ENCODE data around the gene STXBP2.

STXBP2 gene

DNA sequence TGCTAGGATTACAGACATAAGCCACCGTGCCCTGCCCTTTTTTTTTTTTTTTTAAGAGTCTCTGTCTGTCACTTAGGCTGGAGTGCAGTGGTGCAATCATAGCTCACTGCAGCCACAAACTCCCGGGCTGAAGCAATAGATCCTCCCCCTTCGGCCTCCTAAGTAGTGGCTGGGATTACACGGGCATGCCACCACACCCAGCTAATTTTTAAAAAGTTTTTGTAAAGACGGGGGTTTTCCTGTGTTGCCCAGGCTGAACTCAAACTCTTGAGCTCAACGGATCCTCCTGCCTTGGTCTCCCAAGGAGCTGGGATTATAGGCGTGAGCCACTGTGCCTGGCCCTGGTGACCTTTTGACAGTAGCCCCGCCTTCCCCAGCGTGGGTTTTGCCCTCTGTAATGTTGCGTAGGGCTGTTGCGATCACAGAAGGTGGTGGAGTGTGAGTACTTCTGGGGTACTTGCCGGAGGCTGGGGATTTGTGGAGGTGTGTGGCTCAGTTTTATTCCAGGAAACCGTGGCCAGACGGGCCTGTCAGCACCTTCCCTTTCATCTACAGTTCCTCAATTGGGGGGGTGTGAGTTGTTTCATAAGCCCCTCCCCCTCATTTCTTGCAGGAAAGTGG lies 20.3 kb downstream of the STXBP2 start:
- DNase-seq, result no peak

DNA sequence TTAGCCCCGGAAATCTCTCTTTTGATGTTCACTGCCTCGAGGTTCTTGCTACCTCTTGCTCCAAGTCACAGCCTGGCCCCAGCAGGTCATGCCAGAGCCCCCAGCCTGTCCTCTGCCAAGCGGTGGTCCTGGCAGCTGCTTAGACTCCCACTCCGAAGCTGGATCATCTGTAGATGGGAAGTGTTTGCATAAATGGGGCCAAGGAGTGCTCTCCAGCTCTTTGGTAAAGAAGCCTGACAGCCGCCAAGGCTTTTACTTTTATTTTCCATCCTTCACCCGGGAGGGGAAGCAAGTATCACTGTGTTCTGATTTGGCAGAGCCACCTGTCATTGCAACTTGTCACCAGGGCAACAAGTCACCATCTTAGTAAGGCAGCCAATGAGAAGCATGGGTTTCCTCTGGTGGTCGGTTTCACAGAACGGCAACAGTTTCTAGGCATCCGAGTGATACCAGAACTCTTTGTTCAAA lies 21.3 kb downstream of the STXBP2 start:
- DNase-seq, result no peak

DNA sequence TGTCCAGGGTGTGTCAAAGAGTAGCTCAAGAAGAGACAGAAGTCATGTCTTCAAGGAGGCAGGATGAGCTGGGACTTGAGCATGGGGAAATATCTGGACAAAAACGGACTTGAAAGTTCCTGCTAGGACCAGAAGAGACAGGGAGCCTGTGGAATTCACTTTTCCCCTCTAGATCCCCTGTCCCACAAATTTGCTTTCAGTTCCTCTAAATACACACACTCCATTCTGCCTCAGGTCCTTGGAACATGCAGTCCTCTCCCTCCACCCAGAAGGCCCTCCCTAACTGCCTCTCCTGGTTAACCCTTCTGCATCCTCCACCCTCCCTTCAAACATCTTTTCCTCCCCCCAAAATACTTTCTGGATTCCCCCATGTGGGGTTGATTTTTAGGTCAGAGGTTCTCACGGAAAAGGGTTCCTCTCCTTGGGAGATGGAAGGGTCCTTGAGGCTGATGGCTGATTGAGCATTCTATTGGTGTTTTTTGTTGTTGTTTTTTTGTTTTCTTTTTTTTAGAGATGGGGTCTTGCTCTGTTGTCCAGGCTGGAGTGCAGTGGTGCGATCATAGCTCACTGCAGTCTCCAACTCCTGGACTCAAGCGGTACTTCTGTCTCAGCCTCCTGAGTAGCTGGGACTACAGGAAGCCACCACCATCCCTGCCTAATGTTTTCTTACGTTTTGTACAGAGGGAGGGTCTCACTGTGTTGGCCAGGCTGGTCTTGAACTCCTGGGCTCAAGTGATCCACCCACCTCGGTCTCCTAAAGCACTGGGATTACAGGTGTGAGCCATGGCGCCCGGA lies 25.0 kb downstream of the STXBP2 start:
- DNase-seq, result no peak

DNA sequence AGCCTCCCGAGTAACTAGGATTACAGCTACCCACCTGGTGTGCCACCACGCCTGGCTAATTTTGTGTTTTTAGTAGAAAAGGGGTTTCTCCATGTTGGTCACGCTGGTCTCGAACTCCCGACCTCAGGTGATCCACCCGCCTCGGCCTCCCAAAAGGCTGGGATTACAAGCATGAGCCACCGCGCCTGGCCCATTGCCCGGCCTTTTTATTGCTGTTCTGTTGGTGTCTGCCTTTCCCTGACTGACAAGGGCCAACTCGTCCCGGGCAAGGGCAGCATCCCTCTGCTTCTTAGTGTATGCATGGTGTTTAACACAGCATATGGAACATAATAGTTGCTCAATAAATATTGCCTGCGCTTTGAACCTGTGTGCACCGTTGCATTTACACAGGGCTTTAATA lies 25.7 kb downstream of the STXBP2 start:
- no peak for DNase-seq

DNA sequence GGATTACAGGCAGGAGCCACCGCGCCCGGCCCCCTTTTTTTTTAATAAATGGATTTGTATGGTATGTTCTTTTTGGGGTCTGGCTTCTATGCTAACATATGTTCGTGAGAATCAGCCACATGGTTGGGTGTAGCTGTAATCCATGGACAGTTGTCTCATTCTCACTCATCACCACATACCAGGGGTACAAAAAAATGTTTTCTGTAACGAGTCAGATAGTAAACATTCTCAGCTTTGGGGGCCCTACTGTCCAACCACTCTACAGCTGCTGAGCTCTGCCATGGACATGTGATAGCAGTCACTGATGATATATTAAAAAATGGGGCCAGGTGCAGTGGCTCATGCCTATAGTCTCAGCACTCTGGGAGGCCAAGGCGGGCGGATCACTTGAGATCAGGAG lies 26.8 kb downstream of the STXBP2 start:
- DNase-seq, result no peak

DNA sequence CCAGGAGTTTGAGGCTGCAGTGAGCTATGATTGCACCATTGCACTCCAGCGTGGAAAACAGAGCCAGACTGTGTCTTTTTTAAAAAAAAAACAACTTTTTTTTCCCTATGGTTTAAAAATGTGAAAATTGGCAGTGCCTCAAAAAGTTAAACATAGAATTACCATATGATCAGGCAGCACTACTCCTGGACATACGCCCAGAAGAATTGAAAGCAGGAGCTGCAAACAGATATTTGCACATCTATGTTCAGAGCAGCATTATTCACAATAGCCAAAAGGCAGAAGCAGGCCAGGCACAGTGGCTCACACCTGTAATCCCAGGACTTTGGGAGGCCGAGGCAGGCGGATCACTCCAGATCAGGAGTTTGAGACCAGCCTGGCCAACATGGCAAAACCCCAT lies 28.2 kb downstream of the STXBP2 start:
- DNase-seq, result no peak

DNA sequence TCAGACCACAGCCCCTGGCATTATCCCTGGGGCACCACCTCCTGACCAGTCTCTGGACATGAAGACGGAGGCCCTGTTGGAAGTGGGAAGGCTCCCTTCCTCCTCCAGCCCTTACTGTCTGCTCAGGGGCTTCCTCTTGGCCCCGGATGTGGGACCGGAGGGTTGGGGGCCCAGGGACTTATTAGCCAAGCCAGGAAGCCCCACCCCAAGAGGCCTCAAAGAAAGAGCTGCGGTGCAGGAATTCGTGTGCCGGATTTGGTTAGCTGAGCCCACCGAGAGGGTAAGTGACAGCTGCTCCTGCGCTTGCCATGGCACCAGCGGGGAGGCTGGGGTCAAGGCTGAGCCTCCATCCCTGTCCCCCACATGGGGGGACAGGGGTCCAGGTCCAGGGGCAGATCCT lies 31.9 kb downstream of the STXBP2 start, which contains the start of gene RETN:
Gene RETN (plus strand): TSS at position 208 of the 400 bp plus-strand sequence. CDS start 278 bp downstream, outside the sequence.
- DNase-seq, result no peak

DNA sequence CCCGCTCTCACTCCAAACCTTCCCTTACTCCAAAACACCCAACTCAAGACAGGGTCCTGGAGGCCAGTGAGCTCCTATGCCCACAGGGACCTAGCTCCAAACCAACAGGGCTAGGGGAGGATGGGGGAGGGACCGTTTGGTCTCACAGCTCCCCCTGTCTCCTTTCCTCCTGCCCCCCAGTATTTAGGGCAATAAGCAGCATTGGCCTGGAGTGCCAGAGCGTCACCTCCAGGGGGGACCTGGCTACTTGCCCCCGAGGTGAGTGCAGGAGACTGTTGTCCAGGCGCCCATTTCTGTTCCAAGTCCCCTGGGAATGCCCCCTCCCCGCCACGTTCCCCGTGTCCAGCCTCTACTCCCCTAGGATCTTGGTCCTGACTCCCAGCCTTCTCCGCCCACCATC lies 32.7 kb downstream of the STXBP2 start:
- no peak for DNase-seq

DNA sequence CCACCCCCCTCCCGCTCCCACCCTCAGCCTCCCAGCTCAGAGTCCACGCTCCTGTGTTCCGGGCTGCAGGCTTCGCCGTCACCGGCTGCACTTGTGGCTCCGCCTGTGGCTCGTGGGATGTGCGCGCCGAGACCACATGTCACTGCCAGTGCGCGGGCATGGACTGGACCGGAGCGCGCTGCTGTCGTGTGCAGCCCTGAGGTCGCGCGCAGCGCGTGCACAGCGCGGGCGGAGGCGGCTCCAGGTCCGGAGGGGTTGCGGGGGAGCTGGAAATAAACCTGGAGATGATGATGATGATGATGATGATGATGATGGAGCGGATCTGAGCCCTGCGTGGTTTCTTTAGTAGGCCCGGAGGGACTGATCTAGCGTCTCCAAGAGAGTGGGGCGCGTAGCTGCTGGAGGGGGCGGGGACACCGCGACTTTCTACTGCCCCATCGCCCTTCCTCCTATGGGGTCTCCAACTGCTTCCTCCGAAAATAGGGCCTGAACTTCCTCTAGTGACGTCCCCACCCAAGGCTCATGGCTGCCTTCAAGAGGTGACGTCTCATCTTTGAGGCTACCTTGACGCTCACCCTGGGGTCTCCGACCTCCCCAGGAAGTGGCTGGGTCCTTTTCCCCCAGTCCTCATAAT lies 33.4 kb downstream of the STXBP2 start:
- DNase-seq, result no peak

DNA sequence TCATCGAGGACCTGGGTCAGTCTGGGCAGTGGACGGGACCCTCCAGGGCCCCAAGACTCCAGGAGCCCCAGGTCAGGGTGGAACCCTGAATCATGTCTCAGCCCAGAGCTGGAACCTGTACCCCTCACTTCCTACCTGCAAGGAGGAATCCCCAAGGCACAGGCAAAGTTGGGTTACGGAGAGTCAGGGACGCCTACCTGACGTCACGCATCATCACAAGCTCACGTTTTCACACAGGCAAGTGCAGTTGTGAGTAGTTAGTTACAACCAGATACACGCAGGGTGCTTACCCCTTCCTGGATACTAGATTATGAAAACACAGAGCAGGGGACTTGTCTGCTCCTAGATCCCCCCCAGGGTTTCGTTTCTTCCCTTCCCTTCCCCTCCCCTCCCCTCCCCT lies 33.9 kb downstream of the STXBP2 start:
- DNase-seq, result no peak

DNA sequence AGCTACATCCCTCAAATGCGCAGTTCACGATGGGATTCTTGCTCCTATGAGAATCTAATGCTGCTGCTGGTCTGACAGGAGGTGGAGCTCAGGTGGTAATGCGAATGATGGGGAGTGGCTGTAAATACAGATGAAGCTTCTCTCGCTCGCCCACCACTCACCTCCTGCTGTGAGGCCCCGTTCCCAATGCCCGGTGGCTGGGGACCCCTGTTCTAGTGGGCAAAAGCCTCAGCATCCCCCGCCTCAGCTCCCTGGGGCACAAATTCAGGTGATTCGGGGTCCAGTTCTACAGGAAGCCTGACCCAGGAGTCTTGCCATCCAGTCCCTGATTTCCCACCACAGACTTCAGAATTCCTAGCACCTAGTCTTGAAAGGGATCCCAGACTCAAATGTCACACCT lies 35.6 kb downstream of the STXBP2 start:
- DNase-seq, result no peak

DNA sequence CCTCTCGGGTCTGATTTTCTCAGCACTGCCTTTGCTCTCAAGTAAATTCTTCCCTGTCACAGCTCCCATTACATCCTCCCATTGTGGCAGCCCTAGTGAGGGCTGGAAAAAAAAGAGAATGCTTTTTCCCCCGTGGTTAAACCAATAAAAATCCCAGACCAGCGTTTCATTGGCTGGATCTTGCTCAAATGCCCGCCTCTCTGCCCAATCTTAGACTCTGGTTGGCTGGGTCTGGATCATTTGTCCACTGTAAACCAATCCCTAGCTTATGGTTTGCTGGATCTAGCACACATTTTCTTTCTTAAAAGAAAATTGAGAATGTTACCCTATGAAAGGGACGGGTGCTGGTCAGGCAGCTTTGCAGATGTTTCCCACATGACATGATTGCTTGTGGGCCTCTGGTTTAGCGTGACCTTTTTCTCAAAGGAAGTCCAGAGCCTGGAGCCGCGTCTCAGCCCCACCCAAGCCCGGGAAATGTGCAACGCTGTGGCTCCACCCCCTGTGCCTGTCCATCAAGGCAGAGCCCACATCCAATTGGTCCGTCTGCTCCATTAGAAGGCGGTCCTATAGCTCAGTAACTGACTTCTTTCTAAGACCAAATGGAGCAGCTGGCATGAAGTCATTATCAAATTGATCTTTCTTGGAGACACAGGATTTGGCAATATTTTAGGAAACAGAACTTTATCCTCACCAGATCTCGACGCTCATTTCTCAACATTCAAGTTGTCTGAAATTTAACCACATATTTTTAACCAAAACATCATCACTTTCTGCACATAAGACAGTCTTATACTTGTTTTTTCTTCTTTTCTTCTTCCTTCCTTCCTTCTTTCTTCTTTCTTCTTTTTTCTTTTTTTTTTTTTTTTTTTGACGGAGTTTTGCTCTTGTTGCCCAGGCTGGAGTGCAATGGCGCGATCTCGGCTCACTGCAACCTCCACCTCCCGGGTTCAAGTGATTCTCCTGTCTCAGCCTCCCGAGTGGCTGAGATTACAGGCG lies 37.4 kb downstream of the STXBP2 start:
- peak; percentile 64 for DNase-seq

DNA sequence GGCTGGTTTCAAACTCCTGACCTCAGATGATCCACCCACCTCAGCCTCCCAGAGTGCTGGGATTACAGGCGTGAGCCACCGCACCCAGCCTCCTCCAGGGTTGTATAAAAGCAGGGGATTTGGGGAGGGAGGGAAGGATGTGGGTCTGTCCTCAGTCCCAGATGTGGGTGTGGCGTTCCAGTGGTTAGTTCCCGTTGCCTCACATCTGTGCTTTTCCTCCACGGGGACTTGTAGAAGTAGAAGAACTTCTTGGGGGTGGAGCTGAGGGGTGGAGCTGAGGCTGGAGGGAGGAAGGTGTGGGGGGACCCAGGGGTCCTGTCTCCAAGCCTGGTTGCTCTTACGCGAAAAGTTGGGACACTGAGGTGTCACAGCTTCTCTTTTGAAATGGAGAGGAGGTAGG lies 39.5 kb downstream of the STXBP2 start:
- DNase-seq, result no peak

DNA sequence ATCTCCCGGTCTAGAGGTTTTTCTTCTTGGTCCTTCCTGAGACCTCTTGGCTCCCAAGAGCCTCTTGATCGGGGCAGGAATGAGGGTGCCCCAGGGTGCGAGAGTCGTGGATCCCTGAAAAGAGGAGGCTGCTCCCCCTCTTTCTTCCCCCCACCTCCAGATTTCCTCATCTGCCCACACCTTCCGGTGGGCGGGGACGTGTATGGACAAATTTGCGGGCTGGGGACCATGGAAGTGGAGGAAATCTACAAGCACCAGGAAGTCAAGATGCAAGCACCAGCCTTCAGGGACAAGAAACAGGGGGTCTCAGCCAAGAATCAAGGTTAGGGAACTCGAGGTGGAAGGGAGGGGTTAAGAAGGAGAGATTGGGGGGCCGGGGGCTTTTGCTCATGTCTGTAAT lies 39.9 kb downstream of the STXBP2 start, which contains the start of gene MCEMP1:
Gene MCEMP1 (plus strand): TSS at position 237 of the 400 bp plus-strand sequence. CDS start 31 bp downstream, at position 268.
- no peak for DNase-seq

DNA sequence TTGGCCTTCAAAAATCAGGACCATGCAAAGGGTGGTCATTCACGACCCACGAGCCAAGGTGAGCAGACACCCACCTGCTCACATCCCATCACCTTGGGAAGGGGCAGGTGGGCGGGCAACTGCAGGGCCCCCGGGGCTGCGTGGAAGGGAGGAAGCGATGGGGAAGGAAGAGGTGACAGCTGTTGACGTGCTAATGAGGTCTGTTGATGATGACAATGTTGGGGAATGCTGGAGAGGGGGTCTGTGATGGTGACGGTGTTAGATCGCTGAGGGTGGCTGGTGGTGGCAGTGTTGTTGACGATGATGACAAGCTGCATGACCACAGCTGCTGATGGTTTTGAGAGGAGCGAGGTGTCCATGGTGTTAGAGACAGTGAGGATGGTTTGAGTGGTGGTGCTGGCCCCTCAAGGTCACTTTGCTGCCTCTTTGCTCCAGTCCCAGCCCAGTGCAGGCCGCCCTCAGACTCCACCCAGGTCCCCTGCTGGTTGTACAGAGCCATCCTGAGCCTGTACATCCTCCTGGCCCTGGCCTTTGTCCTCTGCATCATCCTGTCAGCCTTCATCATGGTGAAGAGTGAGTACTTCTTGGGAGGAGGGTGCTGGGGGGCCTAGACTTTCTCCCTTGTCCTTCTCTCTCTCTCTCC lies 40.9 kb downstream of the STXBP2 start:
- no peak for DNase-seq

DNA sequence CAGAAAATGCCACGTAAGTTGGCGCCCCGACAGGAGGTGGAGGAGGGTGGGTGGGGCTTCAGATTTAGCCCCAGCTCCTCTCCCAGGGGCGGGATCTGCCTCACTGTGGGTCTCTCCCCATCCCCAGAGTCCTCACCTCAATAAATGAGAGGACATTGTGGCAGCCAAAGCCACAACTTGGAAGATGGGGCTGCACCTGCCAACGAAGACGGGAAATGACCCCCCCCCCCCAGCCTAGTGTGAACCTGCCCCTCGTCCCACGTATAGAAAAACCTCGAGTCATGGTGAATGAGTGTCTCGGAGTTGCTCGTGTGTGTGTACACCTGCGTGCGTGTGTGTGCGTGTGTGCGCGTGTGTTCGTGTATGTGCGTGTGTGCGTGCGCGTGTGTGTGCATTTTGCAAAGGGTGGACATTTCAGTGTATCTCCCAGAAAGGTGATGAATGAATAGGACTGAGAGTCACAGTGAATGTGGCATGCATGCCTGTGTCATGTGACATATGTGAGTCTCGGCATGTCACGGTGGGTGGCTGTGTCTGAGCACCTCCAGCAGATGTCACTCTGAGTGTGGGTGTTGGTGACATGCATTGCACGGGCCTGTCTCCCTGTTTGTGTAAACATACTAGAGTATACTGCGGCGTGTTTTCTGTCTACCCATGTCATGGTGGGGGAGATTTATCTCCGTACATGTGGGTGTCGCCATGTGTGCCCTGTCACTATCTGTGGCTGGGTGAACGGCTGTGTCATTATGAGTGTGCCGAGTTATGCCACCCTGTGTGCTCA lies 42.3 kb downstream of the STXBP2 start:
- DNase-seq, result no peak

DNA sequence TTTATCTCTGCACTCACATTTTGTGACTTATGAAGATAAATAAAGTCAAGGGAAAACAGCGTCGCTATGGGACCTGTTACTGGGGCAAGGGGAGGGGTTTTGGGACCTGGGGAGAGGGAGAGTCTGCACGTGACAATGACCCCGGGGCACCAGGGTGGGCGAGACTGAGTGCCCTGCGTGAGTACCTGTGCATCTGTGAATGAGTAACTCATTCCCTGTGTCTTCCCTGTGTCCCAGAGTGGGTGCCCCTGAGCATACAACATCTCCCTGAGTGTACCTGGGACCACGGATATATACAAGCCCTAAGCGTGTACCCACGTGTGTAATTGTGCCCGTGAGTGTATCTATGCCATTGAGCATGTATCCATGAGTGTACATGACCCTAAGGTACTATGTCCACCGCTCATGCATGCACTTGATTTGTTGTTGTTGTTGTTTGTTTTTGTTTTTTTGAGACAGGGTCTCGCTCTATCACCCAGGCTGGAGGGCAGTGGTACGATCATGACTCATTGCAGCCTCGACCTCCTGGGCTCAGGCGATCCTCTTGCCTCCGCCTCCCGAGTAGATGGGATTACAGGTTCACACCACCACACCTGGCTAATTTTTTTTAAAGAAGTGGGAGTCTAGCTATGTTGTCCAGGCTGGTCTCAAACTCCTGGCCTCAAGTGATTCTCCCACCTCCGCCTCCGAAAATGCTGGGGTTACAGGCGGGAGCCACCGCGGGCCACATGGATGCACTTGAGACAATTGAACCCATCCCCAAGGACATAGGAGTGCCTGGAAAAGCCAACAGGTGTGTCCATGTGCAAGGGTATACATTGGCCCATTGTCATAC lies 43.1 kb downstream of the STXBP2 start:
- no peak for DNase-seq

DNA sequence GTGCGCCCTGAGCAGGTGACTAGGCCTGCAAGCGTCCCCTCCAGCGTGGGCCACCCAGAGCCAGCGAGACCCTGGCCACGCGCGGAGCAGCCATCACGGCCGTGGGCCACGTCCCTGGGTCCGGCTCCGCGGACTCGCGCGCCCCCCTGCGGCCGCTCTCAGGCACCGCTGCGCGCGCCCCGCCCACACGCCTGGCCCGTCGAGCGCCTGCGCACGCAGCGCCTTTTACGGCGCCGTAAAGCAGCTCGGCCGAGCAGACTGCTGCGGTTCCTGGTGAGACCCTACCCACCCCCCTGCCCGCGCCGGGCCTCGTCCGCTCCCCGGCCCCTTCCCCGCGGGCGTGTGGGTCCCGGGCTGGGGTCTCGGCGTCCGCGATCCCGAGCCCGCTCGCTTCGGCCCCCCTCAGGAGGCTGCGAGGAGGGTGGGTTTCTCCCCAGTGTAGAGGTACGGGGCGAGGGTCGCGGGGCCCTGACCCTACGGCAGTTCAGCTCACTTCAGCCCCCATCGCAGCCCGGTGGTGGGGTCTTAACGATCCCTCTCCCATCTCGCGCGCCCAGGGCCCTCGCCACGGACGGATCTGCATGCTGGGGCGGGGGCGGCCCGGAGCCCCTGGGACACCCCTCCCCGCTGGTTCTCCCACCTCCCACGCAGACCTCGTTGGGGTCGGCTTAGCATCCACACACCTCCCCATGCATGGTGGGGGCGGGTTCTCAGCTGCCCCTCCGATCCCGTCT lies 43.9 kb downstream of the STXBP2 start, which contains the start of gene TRAPPC5:
Gene TRAPPC5 (plus strand): TSS at position 228 of the 734 bp plus-strand sequence. CDS start 1,421 bp downstream, outside the sequence.
- peak; percentile 81 for DNase-seq
